HG03460 (cell line): ENCODE measurements around the gene RRP9.
"Not testable (repeated sequence)": the region's sequence is repeated elsewhere in the genome, so short reads cannot be mapped to it uniquely, and the experiment has no call there.

Source experiments
- ATAC-seq: cut with Tn5 transposase; IDR thresholded peaks from one replicate; pipeline ENCODE4 v1.9.1; 2021; ENCODE audit not compliant: unreplicated experiment

Gene RRP9, protein sequence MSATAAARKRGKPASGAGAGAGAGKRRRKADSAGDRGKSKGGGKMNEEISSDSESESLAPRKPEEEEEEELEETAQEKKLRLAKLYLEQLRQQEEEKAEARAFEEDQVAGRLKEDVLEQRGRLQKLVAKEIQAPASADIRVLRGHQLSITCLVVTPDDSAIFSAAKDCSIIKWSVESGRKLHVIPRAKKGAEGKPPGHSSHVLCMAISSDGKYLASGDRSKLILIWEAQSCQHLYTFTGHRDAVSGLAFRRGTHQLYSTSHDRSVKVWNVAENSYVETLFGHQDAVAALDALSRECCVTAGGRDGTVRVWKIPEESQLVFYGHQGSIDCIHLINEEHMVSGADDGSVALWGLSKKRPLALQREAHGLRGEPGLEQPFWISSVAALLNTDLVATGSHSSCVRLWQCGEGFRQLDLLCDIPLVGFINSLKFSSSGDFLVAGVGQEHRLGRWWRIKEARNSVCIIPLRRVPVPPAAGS

DNA sequence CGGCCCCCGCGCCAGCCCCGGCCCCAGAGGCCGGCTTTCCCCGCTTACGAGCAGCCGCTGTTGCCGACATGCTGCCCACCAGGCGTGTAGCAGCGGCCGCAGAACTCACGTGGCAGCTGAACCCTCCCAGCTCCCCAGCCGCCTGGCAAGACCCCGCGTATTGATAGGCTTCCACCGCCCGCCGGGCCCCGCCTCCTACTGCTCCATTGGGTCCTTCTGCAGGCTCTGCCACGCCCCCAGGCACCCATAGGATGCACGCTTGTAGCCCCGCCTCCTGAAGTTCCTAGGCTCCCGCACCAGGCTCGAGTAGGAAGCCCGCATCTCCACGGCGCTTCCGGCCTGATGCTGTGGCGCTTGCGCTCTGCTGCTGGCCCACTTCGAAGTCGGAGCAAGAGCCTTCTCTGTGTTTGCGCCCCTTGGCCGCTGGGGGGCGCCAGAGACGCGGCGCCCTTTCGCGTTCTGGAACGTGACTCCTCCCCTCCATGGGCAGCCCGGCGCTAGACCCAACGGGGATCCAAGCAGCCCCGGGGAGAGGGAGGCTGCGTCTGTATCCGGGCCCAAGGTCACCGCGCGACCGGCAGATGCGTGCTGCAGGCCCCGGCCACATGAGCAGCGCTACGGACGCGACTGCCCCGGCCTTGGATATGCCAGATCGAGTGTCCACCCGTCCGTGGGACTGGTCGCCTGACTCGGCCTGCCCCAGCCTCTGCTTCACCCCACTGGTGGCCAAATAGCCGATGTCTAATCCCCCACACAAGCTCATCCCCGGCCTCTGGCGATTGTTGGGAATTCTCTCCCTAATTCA is at the start of gene RRP9, which contains the start of gene PARP3:
RRP9 (minus strand) TSS at position 107 of the 805 bp plus-strand sequence; CDS start at position 70, 37 bp downstream.
PARP3 (plus strand) TSS at position 566 of the 805 bp plus-strand sequence. CDS start 993 bp downstream, outside the sequence.
- peak; percentile 88 for ATAC-seq

DNA sequence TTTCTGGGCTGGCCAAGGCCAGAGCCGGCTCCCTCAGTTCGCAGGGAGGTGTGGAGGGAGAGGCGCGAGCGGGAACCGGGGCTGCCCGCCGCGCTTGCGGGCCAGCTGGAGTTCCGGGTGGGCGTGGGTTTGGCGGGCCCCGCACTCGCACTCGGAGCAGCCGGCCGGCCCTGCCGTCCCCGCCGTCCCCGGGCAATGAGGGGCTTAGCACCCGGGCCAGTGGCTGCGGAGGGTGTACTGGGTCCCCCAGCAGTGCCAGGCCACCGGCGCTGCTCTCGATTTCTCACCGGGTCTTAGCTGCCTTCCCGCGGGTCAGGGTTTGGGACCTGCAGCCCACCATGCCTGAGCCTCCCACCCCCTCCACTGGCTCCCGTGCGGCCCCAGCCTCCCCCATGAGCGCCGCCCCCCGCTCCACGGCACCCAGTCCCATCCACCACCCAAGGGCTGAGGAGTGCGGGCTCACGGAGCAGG is 48.8 kb upstream of the RRP9 start:
- ATAC-seq: not testable (repeated sequence)

- no peak for ATAC-seq
Measured at GRCh38 chr3:51988286-51989146, 46.8 kb upstream of the RRP9 start.

DNA sequence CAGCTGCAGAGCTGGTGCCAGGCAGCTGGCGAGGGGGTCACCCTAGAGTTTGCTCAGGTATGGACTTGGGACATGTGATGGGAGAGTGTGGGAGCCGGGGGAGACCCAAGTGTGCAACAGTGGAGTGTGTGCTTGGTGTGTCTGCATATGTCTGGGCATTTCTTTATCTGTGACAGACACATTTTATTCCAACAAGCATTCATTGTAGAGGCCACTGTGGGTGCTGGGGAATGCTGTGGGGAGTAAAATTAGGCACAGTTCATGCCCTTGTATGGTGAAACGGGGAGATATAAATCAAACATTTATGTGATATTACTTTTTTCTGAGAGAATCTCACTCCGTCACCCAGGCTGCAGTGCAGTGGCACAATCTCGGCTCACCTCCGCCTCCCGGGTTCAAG is 45.9 kb upstream of the RRP9 start:
- ATAC-seq: no peak

DNA sequence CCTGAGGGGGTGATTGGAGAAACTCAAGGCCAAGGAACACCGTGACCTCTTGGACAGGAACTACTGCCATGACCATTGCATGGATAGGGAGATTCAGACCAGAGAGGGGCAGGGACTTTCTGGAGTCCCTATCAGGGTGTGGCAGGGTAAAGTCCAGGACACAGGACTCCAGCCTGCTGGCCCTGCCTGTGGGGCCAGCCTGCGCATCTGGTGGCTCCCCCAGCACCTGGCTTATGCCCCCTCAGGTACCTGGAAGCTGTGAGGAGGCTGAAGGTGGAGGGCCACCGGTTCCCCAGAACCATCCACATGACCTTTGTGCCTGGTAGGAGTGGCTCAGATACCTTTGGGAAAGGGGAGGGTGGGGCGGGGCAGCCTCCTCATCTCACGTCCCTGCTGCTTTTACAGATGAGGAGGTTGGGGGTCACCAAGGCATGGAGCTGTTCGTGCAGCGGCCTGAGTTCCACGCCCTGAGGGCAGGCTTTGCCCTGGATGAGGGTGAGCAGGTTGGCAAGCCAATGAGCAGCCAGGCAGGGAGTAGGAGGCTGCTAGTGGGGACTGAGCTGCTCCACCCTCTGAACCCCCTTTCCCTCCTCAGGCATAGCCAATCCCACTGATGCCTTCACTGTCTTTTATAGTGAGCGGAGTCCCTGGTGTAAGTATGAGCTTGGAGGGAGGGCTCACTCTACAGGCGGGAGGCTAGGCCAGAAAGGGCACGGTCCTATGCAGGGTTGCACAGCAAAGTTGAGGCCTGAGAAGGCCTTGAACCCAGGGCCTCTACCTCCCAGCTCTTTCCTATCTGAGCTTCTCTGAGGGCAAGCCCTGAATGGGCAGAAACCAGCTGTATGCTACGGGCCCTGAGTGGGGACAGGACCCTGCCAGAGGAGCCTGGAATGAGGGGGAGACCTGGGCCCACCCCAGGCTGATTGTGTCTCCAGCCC is 44.6 kb upstream of the RRP9 start:
- no peak for ATAC-seq

- no peak for ATAC-seq
Measured at GRCh38 chr3:51985063-51985462, 43.4 kb upstream of the RRP9 start.

- ATAC-seq: no peak
Measured at GRCh38 chr3:51984269-51984647, 42.6 kb upstream of the RRP9 start.

- ATAC-seq: no peak
Measured at GRCh38 chr3:51983578-51984268, 42.0 kb upstream of the RRP9 start.

DNA sequence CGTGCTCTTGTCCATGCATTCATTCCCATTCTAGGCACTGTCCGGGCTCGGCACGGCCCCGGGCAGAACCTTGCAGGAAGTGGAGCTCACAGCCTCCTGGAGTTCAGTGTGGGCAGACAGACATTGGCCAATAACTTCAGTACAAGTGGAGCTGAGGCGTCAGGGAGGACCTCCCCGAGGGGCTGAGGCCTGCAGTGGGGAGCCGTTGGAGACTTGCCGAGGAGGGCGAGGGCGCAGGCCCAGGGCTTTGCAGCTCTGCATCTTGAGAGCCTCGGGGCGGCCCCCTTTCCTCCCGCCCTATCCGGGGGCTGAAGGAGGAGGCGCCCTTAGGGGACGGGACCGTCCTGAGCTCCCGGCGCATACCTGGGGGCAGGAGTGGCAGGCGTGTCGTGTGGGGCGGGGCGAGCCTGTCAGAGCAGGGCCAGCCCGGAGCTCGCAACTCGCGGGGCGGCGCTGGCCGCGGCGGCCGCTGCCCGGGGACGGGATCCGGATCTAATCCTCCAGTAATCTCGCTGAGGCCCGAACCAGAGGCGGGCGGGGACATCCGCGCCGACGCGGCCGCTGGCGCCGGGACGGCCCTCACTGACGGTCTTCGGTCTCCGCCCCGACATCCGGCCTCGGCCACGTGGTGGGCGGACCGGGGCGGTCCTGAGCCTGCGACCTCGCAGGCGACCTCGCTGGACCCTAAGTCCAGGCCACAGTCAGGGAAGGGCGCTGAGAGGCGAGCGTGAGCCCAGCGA is 41.3 kb upstream of the RRP9 start, which contains the start of gene ACY1:
ACY1 (plus strand) TSS at position 698 of the 740 bp plus-strand sequence. CDS start 530 bp downstream, outside the sequence.
- ATAC-seq: peak; percentile 72

- ATAC-seq: peak; percentile 58
Measured at GRCh38 chr3:51982352-51982837, 40.7 kb upstream of the RRP9 start.

- ATAC-seq: no peak
Measured at GRCh38 chr3:51980253-51980652, 38.5 kb upstream of the RRP9 start.

DNA sequence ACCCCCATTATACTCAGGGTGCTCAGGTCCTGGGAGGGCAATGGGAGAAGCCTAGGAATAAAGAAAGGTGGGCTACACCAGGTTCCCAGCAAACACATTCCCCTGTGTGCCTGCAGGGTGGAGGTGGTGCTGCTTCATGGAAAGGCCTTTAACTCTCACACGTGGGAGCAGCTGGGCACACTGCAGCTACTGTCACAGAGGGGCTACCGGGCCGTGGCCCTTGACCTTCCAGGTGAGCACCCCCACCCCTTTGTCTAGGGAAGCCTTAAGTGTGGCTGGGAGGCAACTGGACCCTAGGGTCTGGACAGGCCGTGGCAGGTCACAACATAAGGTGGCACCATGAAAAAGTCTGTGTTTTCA is 36.4 kb upstream of the RRP9 start:
- ATAC-seq: no peak

- no peak for ATAC-seq
Measured at GRCh38 chr3:51977446-51978142, 35.9 kb upstream of the RRP9 start.

DNA sequence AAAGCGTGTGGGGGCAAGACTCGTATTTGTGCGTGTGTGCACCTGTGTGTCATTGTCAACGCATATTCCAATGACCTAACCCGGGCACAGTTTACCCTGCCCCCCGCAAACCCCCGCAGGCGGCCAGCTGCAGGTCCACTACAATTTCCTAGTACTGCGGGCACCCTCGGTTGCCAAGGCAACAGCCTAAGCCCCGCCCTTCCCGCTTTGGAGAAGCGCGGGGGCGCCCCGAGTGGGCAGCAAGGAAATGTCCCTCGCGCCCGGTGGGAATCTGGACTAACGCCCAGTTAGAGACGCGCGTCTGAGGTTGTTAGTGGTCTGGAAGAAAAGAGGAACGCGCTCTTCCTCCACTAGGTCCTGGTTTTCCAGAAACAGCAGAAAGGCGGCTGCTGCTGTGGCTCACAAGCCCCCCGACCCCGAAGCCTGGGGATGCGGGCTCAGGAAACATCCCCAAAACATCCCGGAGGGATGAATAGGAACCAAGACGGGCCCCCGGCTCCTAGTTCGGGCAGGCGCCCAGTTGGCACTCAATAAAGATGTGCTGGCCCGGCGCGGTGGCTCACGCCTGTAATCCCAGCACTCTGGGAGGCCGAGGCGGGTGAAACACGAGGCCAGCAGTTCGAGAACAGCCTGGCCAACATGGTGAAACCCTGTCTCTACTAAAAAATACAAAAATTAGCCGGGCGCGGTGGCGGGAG is 34.3 kb upstream of the RRP9 start:
- ATAC-seq: no peak

DNA sequence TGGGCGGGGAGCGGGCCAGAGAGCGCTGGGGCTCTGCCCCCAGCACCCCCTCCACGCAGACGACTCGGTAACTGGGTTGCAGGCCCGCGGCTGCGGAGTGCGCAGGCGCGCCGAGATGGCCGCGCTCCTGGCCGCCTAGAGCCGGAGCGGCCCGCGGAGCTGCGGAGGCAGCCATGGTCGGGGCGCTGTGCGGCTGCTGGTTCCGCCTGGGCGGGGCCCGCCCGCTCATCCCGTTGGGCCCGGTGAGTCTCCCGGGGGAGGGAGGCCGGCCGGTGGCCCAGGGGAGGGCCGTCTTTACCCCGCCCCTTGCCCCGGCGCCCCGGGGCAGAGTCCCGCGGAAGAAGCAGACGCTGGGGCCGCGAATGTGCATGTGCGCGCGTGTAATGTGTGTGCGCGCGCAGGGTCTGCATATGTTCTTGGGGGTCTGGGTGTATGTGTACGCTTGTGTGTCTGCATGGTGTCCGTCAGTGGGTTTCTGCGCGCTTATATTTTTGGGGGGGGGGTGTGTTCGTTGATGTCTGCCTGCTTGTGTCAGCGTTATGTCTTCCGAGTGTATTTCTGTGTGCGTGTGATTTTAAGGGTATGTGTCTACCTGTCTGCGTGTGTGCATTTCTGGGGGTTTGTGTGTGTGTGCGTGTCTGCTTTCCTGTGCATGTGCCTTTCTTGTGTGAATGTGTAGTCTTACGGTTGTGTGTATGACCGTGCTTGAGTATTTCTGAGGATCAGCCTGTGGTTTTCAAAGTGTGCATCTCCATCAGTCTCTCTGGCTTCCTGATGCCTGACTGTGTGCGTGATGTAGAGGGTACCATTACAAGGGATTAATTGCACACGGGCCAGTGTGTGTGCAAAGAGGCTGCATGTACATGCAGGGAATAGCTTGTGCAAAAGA is 33.5 kb upstream of the RRP9 start, which contains the start of gene ABHD14A:
ABHD14A (plus strand) TSS at position 102 of the 889 bp plus-strand sequence; CDS start at position 174, 72 bp downstream.
- ATAC-seq: no peak
